Right lobe of liver (tissue), 6 donors: ENCODE measurements around the gene RAC2. TPM values are rescaled to one million over a fixed set of nuclear protein-coding genes. Genes with fewer than 3 reads are reported as not detected.

ENCODE experiments used
- ATAC-seq, 4 donors: fragments of 200-7000 bp; cut with Tn5 transposase; one replicate each; pipeline ENCODE4 v1.9.1; 2020; ENCODE audit warnings: mild to moderate bottlenecking in 4 of 4, moderate library complexity in 4 of 4
- DNase-seq, 3 donors: peaks; one replicate each; pipeline ENCODE4 v3.0.0-alpha.2; 2020
- H3K27ac ChIP-seq, 3 donors: fragments of 200-600 bp; one replicate each; pipeline ENCODE4 v1.8.0; 2022
- H3K27me3 ChIP-seq, 2 donors: fragments of 200-600 bp; one replicate each; pipeline ENCODE4 v1.8.0; 2022
- H3K36me3 ChIP-seq, 4 donors: fragments of 200-600 bp; sonication (generic) in 1 of 4; one replicate each; pipeline versions ENCODE4 v1.5.1 to v1.8.0; 2017 to 2022; ENCODE audit warnings: control low read depth in 1 of 4
- H3K4me1 ChIP-seq, 4 donors: fragments of 200-600 bp; sonication (generic) in 1 of 4; one replicate each; pipeline versions ENCODE4 v1.5.1 to v1.8.0; 2017 to 2022; ENCODE audit warnings: control low read depth in 1 of 4
- H3K4me3 ChIP-seq, 3 donors: fragments of 200-600 bp; one replicate each; pipeline ENCODE4 v1.8.0; 2022
- H3K9me3 ChIP-seq, 4 donors: fragments of 200-600 bp; sonication (generic) in 1 of 4; one replicate each; pipeline versions ENCODE4 v1.5.1 to v1.8.0; 2017 to 2022; ENCODE audit warnings: control low read depth in 1 of 4
- CTCF ChIP-seq, 4 donors: fragments of 200-600 bp in 3 of 4; fragments of 450-650 bp in 1 of 4; IDR thresholded peaks; one replicate each; pipeline versions ENCODE4 v1.5.1 to v1.8.0; 2016 to 2022; ENCODE audit warnings: antibody characterized with exemption in 4 of 4, mild to moderate bottlenecking in 2 of 4
- POLR2A ChIP-seq: fragments of 450-650 bp; IDR thresholded peaks from one replicate; pipeline ENCODE4 v1.6.1; 2017; ENCODE audit warnings: antibody characterized with exemption, mild to moderate bottlenecking
- WGBS: methylation state at CpG from one replicate; pipeline ENCODE4 v1.1.6; 2018; ENCODE audit warnings: low coverage, low lambda C conversion rate; ENCODE audit not compliant: insufficient coverage; ENCODE audit errors: missing lambda C conversion rate; 5-methylcytosine and 5-hydroxymethylcytosine counted together
- intact Hi-C, 2 donors: fragments of 100-400 bp; cut with DNase I; formaldehyde crosslinking; loops; one replicate each; pipeline versions ENCODE4 v1.11.2 to v1.14.1; 2022
- total RNA-seq, 6 experiments: library from RNA; depleted of rRNA in 2 of 6; stranded (reverse); fragments of >200 nt in 2 of 6; fragmentation: NEBNext Ultra II Directional in 3 of 6; extraction: Animal tissue kit (Norgen Biotek cat#: 25700) in 3 of 6; gene quantifications; one replicate each; pipeline versions ENCODE4 v1.1.0 to v1.2.4, GENCODE V29; 2016 to 2023
- donor health status: DM: no; HTN: yes; CAD: no.
- donor health status: DM: no; HTN: no; CAD: no.
- donor health status: DM: no; HTN: no; CAD: no.
- donor health status: DM: no; HTN: yes; CAD: no.
- donor health status: DM: no; HTN: yes; CAD: no.

Gene RAC2
- total RNA-seq, 6 experiments from 2014 or later = 3.4 to 12.9 (median 6.5) TPM

GRCh38 chr22:37249986-37250385 is 5.9 kb upstream of the RAC2 start:
- Histone ChIP-seq H3K9me3 (no peaks in the 10 kb centered on the region), H3K4me1 (no peaks in the 10 kb centered on the region), H3K27me3 (no peaks in the 10 kb centered on the region), H3K4me3 (no peak overlapping the region), H3K36me3 (no peaks in the 10 kb centered on the region), H3K27ac (no peak overlapping the region)
- 79% methylated on average over 9 of the region's 12 CpGs for WGBS
- intact Hi-C loops = no loop called here
- peak in 2 of 3 donors; percentile 16 to 26 for DNase-seq
- TF ChIP-seq CTCF (IDR thresholded peaks at IDR 0.05) (no peak), POLR2A (no peak)
- ATAC-seq = no peak

GRCh38 chr22:37248251-37248650 is 4.2 kb upstream of the RAC2 start:
- WGBS = 48% methylated on average over 6 of the region's 6 CpGs
- ATAC-seq = no peak
- no peak for DNase-seq
- Histone ChIP-seq H3K9me3 (no peaks in the 10 kb centered on the region), H3K4me3 (no peak overlapping the region), H3K36me3 (no peaks in the 10 kb centered on the region), H3K4me1 (no peaks in the 10 kb centered on the region), H3K27me3 (no peaks in the 10 kb centered on the region), H3K27ac (no peak overlapping the region)
- intact Hi-C loops = no loop called here
- TF ChIP-seq POLR2A = no peak
- TF ChIP-seq CTCF (IDR thresholded peaks at IDR 0.05) = no peak

- intact Hi-C loops = no loop called here
- WGBS = 58% methylated on average over 6 of the region's 6 CpGs
- Histone ChIP-seq H3K4me3 (no peak overlapping the region), H3K9me3 (no peaks in the 10 kb centered on the region), H3K27ac (no peak overlapping the region), H3K27me3 (no peaks in the 10 kb centered on the region), H3K36me3 (no peaks in the 10 kb centered on the region), H3K4me1 (no peaks in the 10 kb centered on the region)
- DNase-seq (no peak), ATAC-seq (no peak)
- TF ChIP-seq CTCF (IDR thresholded peaks at IDR 0.05) (no peak), POLR2A (no peak)
Measured at GRCh38 chr22:37245740-37246139, 1.7 kb upstream of the RAC2 start.

GRCh38 chr22:37244922-37245722 is 1.1 kb upstream of the RAC2 start:
- ATAC-seq (peak in 2 of 4 donors; percentile 8 to 9), DNase-seq (peak in 2 of 3 donors; percentile 23 to 43)
- 55% methylated on average over 17 of the region's 22 CpGs for WGBS
- Histone ChIP-seq H3K27ac (peak overlapping the region in 1 of 3 donors; percentile 37), H3K4me1 (no peaks in the 10 kb centered on the region), H3K9me3 (no peaks in the 10 kb centered on the region), H3K36me3 (no peaks in the 10 kb centered on the region), H3K4me3 (no peak overlapping the region), H3K27me3 (no peaks in the 10 kb centered on the region)
- TF ChIP-seq CTCF (IDR thresholded peaks at IDR 0.05) = no peak
- no peak for TF ChIP-seq POLR2A
- intact Hi-C loops = no loop called here
